Stimulated activated CD8-positive, alpha-beta memory T cell treated with anti-CD3 and anti-CD28 coated beads, Interleukin-15, amount 100 ng/mL, for 1 hour (primary cell): ENCODE measurements around the gene ROS1.
"Not testable (repeated sequence)": the region's sequence is repeated elsewhere in the genome, so short reads cannot be mapped to it uniquely, and the experiment has no call there.

Experiments used
- DNase-seq: peaks from one replicate; pipeline ENCODE4 v3.0.0-alpha.2; 2020; ENCODE audit warnings: low read depth

ROS1 gene

GRCh38 chr6:117425431-117426153, at the start of gene ROS1:
Gene ROS1 (minus strand): TSS chr6:117425942. CDS start chr6:117425656, 286 bp downstream.
- DNase-seq, result no peak

- no peak for DNase-seq
Observed at GRCh38 chr6:117473401-117473800, 47.7 kb upstream of the ROS1 start.

- no peak for DNase-seq
Observed at GRCh38 chr6:117472667-117473066, 46.9 kb upstream of the ROS1 start.

GRCh38 chr6:117469791-117470190, 44.0 kb upstream of the ROS1 start:
- DNase-seq, result no peak

DNA sequence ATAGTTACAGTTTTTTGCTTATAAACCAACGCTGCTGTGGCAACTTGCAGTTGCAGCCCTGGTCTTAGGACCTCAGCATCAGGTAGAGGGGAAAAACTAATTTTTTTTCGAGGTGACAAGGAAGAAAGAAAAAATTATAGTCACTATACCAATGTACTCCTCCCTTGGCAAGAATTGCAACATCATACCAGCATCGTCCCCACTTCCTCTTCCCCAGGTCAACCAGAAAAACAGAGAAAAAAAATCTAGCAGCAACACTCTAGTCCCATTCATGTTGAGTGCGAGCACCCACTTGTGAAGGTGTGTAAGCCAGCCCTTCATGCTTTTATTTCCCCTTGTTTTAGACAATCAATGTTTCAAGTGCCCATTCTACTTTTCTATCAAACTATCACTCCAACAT, 43.6 kb upstream of the ROS1 start:
- no peak for DNase-seq

DNA sequence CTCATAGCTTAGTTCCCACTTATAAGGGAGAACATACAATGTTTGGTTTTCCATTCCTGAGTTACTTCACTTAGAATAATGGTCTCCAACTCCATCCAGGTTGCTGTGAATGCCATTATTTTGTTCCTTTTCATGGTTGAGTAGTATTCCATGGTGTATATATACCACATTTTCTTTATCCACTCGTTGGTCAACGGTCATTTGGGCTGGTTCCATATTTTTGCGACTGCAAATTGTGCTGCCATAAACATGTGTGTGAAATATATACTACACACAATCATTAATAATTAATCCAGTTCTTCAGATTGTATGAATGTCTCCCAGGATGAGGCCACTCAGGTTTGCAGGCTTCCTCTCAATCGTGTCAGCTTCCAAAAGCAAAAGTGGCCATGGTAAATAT, 42.8 kb upstream of the ROS1 start:
- not testable (repeated sequence) for DNase-seq

DNA sequence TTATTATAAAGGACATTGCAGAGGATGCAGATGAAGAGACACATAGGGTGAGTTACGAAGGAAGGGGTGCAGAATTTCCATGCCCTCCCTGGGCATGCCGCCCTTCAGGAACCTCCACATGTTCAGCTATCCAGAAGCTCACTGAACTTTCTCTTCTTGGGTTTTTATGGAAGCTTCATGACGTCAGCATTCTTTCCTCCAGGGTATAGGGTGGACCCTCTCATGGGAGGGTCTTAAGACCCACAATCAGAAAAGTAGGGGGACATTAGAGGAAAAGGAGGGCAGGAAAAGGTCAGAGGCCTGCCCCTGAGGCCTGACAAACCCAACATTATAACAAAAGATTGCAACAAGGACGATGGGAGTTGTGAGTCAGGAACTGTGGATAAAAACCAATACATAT, 42.1 kb upstream of the ROS1 start:
- no peak for DNase-seq

DNA sequence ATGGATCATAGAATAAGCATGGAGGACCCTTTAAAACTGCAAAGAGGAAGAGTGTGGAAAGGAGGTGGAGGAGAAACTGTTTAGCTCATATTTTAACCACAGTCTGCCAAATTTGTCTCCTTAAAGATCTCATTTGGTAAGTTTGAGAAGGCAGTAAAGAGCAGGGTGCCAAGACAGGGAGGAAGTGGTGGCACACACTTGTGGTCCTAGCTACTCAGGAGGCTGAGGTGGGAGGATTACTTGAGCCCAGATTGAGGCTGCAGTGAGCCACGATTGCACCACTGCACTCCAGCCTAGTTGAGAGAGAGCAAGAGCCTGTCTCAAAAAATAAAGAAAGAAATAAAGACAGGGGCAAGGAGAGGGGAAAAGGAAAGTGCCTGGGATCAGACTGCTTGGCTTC, 39.9 kb upstream of the ROS1 start:
- no peak for DNase-seq

- DNase-seq, result no peak
Observed at GRCh38 chr6:117464700-117465099, 39.0 kb upstream of the ROS1 start.

DNA sequence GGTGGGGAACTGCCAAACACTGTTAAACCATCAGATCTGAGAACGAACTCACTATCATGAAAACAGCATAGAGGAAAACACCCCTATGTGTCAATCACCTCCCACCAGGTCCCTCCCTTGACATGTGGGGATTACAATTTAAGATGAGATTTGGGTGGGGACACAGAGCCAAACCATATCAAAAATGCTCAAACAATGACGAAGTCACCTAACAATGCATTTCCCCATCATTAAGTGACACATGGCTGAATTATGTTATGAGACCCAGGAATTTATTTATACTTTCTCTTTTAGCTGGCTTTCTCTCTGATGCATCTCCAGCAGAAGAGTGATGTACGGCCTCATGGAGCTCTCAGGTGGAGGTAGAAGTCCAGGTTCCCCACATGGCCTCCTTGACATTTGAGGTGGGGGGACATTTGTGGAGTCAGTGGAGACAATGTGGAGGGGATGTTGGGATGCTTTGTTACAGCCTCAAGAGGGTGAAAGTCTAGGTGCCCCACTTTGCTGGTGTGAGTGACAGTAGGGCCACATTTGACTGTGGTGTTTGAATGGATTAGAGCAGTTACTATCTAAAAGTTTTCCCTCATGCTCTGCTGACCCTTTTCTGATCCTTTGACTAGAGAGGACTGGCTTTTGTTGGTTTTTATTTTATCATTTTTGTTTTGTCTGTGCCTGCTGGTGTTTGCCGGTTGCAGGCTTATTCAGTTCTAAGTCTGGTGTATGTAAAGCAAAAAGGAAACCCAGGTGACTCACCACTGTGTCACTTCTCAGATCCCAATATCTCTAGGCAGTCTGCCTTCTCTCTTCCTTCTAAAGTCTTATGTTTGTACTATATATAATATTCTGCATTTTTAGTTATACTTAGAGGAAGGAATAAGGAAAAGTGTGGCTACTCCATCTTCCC, 38.3 kb upstream of the ROS1 start:
- DNase-seq, result no peak

DNA sequence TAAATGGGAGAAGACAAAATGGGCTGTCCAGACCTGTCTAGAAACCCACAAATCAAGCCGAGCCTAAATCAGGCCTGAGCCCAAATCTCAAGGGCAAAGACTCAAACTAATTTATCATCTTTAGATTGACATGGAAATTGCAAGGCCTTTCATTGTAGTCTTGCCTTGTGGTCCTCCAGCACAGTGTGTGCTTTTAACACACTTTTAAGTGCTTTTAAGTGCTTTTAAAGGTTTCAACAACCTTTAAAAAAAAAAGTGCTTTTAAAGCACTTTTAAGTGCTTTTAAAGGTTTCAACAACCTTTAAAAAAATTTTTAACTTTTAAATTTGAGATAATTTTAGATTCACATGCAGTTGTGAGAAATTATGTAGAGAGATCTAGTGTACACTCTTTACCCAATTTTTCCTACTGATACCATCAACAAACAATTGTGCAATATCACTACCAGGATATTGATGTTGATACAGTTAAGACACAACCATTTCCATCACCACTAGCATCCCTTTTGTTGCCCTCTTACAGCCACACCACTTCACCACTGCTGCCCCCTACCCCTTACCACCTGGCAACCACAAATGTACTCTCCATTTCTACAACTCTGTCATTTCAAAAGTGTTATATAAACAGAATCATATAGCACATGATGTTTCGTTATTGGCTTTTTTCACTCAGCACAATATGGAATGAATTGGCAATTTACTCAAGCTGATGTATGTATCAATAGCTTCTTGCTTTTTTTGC, 33.6 kb upstream of the ROS1 start:
- no peak for DNase-seq

DNA sequence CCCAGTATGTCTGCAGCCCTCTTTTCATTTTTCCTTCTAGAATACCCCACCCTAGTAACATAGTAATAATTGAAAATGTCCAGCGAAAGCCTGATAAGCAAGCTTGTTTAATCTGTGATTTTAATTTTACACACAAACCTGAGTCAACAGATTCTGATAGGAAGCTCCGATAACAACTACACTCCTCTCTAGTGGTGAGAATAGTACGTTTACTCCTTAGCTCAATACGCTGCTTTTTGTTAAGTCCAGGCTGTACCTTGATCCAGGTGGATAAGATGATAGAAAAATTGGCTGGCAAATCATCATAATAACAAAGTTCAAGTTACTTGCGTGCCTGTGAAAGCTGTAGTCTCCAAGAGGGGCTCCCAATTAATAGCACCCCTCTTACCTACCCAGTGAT, 31.3 kb upstream of the ROS1 start:
- DNase-seq, result no peak

DNA sequence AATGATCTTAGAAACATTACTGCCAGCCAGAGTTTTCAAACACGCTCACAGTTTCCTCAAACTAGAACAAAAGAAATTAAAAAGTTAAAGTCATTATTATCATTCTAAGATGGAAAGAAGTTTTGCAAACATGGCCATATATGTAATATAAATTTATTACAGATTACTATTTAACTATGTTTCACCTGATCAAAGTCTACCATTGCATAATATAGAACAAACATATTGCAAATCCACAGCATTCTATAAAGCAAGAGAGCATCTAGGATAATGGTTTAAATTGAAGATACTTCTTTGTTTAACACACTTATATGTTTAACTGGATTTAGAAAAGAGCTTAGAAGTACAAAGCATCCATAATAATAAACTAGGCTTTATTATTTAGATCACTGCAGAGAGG, 30.5 kb upstream of the ROS1 start:
- no peak for DNase-seq

DNA sequence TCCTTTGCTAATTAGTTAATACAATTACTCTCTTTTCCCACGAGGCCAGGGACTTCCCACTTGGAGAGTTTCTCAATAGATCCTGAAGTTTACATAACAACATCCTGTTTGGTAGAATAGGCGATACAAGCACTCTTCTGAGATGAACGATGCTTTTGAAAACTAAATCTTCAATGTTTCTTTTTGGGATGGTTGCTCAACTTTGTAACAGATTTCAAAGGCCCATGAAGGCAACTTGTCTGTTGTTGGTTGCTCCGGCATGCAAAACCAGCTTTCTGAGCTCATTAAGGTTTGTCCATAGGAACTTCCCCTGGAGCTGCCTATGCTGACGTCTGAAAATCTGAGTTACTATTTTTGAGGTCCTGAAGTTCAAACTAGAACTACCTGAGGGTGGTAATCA, 25.9 kb upstream of the ROS1 start:
- no peak for DNase-seq

- DNase-seq, result peak; percentile 40
Observed at GRCh38 chr6:117449549-117450439, 24.1 kb upstream of the ROS1 start.

DNA sequence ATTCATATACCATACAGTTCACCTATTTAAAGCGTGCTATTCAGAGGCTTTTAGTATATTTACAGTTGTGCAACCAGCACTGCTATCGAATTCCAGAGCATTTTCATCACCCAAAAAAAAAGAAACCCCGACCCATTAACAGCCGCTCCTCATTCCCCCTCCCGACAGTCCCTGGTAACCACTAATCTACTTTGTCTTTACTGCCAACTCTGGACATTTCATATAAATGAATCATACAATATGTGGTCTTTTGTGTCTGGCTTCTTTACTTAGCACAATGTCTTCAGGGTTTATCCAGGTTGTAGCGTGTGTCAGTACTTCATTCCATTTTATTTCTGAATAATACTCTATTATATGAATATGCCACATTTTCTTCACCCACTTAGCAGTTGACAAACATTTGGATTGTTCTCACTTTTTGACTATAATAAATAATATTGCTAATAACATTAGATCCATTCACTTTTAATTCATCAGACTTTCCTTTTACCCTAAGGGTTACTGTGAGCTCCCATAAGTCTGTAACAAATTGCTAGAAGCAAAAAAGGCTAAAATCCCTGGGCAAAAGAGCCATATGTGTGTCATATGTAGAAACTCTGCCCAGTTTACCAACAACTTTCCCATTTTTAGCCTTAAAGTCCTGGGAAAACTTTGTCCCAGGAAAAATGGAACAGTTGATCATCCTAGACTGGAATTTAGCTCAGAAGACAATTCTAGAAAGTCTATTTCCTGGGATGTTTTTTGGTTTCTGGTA, 23.2 kb upstream of the ROS1 start:
- DNase-seq, result no peak

GRCh38 chr6:117448011-117448410, 22.3 kb upstream of the ROS1 start:
- DNase-seq, result no peak

- DNase-seq, result no peak
Observed at GRCh38 chr6:117446861-117447260, 21.1 kb upstream of the ROS1 start.

DNA sequence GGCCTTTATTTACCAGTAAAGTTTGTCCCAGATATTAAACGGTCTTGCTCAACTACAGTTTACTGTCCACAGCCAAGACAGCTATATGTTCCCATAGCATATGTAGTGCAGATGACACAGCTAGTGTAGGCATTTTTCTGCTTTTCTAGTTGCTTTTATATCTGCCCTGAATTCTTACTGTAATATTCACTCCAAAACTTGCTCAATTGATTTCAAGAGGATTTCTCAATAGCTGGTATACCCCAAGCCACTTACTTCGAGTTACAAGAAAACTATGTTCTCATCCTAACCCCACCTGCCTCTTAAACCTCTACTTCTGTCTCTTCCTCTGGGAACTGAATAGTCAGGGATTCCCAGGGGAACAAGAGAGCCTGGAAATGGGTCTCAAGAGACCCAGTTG, 18.9 kb upstream of the ROS1 start:
- DNase-seq, result no peak

DNA sequence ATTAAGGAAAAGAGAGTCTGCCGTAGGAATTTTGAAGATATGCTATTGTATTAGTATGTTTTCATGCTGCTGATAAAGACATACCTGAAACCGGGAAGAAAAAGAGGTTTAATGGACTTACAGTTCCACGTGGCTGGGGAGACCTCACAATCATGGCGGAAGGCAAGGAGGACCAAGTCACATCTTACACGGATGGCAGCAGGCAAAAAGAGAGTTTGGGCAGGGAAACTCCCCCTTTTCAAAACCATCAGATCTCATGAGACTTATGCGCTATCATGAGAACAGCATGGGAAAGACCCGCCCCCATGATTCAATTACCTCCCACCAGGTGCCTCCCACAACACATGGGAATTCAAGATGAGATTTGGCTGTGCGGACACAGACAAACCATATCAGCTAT, 16.6 kb upstream of the ROS1 start:
- DNase-seq, result not testable (repeated sequence)

- no peak for DNase-seq
Observed at GRCh38 chr6:117441824-117442264, 16.1 kb upstream of the ROS1 start.
